GM19324 (cell line): Measurements from ENCODE around the gene IQCF2.
"Not testable (repeated sequence)": the region's sequence is repeated elsewhere in the genome, so short reads cannot be mapped to it uniquely, and the experiment has no call there.

Experiments used
- ATAC-seq: cut with Tn5 transposase; IDR thresholded peaks from one replicate; pipeline ENCODE4 v1.9.1; 2021; ENCODE audit warnings: mild to moderate bottlenecking, moderate library complexity; ENCODE audit not compliant: unreplicated experiment, low FRiP score

IQCF2 gene

DNA sequence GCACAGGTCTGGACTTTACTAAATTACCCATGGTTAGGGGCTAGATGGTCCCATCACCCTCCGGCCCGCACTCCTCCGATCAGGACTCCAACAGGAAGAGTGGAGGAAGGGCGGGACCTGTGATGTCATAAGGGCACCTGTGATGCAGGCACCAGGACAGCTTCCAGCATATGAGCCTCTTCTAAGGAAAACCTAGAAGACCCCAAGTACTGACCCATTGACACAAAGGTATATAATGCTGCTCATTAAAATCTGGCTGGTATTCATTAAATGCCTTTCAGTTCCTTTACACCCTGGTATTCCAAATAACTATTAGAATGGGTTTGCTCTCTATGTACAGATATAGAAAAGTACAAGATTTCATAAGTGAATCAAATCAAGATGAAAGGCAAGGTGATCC lies 14.1 kb downstream of the IQCF2 start, which contains the start of gene IQCF5:
Gene IQCF5, minus strand, starts transcription at position 101 of the 400 bp plus-strand sequence. Its CDS starts 70 bp downstream, at position 31.
- no peak for ATAC-seq

DNA sequence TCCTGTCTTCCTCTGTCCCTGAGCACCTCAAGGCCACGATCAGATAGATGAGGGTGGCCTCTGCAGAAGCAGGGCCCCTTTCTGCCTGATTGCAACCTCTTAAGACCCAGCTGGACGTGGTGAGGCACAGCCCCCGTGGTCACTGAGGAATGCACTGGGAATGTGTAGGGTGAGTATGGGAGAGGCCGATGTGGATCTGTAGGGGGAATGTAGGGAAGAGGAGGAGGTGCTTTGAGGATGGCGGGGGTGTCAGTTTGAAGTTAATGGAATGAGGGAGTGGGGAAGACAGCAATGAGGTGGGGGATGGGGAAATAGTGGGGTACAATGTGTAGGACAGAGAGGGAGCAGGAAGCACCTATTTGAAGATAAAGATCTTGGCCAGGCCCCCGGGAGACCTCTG lies 14.8 kb downstream of the IQCF2 start:
- no peak for ATAC-seq

- no peak for ATAC-seq
Measured at GRCh38 chr3:51879937-51880336, 18.5 kb downstream of the IQCF2 start.

GRCh38 chr3:51886447-51886846 lies 25.0 kb downstream of the IQCF2 start:
- ATAC-seq = no peak

- no peak for ATAC-seq
Measured at GRCh38 chr3:51887620-51888019, 26.2 kb downstream of the IQCF2 start.

DNA sequence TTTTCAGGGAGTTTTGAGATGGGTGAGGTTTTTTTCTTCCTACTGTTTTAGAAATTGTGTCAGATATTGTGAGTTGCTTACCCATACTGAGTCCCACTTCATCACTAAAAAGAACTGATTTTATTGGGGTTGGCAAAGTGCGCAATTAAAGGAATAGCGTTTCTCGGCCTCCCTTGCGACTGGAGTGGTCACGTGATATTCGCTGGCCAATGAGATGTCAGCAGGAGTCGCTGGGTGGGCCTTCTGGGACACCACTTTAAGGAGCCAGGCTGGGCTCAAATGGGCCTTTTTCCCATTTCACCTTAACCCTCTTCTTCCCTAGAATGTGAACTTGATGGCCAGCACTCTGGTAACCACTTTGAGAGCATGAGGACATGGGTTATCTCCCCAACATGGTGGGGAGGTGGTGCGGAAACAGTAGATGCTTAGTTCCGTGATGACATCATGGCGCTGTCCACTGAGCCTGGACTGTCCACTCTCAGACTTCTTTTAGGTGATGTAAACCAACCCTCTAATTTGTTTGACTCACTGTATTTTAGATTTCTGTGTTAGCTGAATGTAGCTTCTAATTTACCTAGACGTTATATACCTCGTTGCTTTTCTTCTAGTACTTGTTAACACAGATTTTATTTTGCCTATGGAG lies 27.2 kb downstream of the IQCF2 start:
- no peak for ATAC-seq

GRCh38 chr3:51891242-51892039 lies 30.0 kb downstream of the IQCF2 start:
- no peak for ATAC-seq

DNA sequence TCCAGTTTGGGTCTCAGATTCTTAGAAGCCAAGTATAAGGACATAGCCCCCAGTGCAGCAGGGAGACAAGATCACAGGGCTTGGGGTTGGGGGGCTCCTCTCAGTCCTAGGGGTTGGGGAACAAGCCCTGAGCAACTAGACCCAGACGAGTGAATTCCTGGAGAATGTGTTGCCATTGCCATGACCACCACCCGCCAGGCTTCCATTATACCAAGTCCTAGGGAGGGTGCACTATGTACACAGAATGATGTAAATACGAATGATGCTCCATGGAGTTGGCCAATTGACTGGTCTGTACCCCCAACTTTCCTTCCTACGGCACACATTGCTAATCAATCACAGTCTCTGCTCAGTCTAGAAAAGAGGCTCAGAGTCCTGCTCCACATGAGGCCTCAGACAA lies 33.0 kb downstream of the IQCF2 start:
- ATAC-seq = no peak

DNA sequence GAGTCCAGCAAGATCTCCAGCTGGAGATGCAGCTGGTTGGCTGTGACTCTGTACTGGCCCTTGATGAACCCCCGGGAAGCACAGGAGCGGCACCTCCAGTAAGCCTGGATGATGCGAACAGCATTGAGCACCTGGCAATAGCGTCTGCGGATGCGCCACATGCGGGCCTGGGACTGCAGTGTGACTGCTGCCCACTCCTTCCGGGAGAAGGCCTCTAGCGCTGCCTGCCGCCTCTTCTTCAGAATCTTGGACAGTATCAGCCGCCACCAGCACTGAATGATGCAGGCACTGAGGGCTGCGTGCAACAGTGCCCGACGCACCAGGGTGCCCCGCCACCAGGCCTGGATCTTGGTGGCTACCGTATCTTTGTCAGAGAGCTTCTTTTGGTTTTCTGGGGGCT lies 33.5 kb downstream of the IQCF2 start:
- no peak for ATAC-seq

- no peak for ATAC-seq
Measured at GRCh38 chr3:51896607-51897305, 35.3 kb downstream of the IQCF2 start.

DNA sequence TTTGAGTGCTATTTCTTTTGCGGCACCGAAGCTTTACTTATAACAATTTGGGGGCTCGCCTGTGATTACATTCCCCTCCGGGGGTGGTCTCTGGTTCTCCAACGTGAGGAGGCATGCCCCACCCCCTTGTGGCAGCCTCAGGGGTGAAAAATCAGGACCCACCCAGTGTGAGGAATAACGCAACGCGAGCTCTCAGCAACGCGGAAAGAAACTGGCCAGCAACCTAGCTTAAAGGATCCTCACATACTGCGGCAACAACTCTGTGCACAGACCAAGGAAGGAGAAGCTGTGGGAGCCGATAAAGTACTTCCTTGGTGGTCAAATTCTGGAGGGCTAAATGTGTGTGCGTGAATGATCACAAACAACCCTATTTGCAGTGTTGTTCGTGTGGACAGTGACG lies 36.0 kb downstream of the IQCF2 start:
- no peak for ATAC-seq

- not testable (repeated sequence) for ATAC-seq
Measured at GRCh38 chr3:51900043-51900442, 38.6 kb downstream of the IQCF2 start.

DNA sequence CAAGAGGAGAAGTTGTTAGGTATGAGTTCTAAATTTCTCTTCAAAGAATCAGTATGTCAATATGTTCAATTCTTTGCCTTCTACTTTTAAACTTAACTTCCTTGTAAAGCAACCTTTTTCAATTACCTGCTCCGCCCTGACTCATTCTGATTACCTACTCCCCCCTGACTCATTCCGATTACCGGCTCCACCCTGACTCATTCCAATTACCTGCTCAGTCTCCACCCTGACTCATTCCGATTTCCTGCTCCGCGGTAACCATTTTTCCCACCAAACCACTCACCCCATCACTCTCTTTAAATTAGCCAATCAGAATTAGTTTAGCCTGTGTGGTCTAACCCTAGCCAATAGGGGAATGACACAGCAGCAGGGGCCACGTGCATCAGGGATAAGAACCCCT lies 40.9 kb downstream of the IQCF2 start:
- not testable (repeated sequence) for ATAC-seq

- ATAC-seq = no peak
Measured at GRCh38 chr3:51904034-51904823, 42.8 kb downstream of the IQCF2 start.

DNA sequence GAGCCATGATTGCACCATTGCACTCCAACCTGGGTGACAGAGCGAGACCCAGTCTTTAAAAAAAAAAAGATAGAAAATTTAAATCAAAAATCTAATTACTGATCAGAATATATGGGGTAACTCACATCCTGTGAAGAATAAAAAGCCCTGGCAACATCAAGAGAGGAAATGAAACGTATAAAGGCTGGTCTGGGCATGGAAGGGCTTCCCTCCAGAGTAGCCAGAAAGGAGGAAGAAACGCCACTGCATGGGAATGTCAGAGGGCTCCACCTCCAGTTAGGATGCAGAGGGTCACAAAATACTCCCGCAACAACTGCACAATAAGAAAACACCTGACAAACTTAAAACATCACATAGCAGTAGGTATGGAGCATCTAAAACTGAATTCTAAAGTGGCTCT lies 46.6 kb downstream of the IQCF2 start:
- no peak for ATAC-seq
